NCI-H146 (cell line): Measurements from ENCODE around the gene PHOX2B.
"Not testable (repeated sequence)": the region's sequence is repeated elsewhere in the genome, so short reads cannot be mapped to it uniquely, and the experiment has no call there.

Experiments used
- DNase-seq: peaks from one replicate; lab custom pipeline; 2025; lab: John Stamatoyannopoulos, UW

Gene PHOX2B

DNA sequence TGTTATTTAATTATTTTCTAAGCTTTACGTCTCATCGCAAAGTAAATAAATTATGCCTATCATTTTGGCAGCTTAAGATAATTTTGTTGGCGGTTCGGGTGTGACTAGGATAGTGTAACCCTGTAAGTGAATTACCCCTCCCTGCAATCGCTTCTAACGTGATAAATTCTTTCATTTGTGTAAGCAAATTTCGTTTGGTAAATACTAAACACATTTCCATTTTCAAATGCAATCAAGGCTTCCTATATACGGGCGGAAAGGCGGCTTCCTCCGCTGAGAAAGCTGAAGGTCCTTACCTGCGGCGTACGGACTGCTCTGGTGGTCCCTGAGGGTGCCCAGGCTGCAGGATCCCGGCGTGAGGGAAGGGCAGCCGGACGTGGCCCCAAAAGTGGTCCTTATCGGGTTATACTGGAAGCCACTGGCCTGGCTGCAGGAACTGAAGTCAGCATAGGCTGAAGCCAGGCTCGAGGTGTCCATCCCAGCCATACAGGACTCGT, 403 bp downstream of the PHOX2B start:
- DNase-seq: no peak

DNA sequence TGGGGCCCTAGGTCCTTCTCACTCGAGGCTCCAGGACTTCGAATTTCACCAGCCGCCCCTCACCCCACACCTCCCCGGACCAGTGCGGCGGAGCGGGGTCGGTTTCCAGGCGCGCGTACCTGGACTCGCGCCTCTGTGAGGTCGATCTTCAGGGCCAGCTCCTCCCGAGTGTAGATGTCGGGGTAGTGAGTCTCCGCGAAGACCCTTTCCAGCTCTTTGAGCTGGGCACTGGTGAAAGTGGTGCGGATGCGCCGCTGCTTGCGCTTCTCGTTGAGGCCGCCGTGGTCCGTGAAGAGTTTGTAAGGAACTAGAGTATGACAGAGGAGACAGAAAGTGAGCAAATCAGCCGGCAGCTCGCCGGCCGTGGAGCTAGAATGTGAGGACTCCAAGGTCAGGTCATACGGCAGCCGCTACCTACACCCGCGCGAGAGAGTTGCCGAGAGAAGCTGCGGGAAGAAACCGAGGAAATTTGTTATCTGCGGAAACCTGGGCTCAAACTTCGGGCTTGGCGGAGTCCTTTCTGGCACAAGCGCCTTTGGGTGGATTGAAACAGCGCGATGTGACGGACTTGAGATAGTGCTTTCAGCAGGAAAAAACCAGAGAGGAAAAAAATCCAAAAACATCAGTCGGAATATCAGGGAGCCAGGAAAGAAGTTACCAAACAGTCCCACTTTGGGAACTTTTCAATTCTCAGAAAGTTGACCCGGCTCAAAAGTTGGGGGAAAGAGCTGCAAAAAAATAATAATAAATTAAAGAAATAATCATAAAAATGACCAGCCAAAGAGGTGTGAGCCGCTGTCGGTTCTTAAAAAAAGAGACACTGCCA, 1.1 kb downstream of the PHOX2B start:
- DNase-seq: no peak

DNA sequence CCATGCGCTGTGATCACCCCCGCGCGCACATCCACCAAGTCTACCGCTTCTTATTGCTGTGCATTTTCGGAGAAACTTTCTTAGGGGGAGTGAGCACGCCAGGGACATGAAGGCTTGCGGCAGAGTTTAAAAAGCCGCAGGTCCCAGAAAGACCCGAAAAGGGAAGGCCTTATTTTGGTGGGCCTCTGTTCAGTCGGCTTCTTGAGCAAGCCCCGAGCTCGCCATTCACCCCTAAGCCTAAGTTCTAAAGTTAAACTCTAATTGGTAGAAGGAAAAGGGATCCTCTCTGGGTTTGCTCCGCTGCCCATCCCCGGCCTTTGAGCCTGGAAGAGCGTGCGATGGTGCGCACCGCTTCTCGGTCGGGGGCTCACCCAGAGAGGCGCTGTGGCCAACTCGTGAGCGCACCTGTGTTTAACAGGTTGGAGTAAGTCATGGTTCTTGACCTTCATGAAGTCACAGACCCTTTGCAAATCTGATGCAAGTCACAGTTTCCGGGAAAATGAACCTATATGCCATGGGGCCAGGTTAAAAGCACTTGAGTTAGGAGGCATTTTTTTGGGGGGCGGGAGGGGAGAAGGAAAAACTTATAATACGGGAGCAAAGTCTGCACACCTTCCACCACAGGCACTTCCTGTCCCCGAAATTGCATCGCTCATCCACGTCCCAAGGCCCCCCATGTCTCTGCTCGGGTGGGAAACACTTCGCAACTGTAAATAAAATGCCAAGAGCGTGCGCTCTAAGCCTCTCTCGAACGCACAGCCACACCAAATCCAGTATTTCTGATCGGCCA, 1.9 kb downstream of the PHOX2B start:
- no peak for DNase-seq

DNA sequence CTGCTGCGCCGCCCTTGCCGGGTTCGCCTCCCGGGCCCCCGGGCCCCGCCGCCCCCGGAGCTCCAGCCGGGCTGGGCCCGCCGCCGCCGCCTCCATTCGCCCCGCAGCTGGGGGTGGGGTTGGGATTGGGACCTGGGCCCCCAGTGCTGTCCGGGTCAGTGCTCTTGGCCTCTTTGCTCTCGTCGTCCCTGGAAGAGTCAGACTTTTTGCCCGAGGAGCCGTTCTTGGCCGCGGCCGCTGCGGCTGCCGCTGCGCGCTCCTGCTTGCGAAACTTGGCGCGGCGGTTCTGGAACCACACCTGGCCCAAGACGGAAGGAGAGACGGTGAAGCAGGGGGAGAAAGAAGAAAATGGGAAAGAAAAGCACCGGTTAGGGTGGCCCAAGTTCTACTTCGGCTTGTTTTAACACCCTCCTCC, 2.5 kb downstream of the PHOX2B start:
- no peak for DNase-seq

DNA sequence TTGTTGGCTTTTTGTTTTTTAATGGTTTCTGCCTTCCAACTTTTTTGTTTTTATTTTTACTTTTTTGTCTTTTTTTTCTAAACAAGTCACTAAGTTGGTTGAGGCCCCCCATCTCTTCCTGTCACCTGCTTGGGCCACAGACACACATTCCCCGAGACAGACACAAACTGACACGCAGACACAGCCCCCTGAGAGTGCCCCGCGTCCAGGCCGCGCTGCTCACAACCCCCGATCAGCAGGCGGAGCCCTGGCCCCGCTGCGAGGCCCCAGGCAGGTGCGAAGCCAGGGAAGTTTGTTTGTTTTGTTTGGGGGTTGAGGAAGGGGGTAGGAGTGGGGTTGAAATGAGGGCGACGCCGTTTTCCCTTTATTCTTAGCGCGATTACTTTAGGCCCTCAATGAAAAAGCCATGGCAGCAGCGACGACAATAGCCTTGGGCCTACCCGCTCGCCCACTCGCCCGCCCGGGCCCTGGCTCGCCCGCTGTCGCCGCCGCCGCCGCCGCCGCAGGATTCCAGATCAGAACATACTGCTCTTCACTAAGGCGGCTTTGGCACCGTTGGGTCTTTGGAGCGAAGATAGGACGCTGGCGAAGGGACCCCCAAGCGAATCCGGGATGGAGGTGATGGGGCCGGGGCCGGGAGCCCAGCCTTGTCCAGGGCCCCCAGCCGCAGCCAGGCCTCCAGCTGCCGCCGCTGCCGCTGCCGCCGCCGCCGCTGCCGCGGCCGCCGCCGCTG, 3.1 kb downstream of the PHOX2B start:
- DNase-seq: no peak

DNA sequence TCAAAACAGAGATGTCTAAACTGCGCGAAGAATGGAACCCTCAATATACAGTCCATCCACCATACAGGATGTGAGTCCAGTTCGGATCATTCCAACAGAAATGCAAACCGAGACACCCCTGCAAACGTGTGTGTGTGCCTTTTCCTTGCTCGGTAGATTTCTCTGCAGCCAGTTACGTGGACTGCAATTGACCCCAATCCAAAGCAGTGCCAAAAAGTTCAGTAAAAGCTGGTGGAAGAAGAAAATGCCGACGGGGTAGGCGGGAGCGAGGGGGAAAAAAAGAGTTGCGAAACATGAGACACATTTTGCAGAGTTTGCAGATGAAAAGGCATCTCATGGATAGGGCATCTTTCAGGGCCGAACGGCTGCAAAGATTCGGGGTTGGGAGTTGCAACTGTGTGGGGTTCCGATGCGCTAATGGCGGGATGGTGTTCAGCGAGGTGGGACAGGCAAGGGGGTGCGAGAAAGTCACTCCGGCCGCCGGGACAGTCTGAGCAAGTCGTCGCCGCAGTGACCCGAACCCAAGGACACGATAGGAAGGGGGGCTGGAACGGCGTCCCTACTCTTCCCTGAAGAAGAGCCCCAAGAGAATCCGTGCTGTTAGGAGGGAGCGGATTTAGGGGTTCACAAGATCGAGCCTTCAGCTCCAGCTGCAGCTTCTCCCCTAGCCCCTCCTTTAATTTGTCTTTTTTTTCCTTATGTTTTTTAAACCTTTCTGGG, 3.8 kb downstream of the PHOX2B start:
- no peak for DNase-seq

DNA sequence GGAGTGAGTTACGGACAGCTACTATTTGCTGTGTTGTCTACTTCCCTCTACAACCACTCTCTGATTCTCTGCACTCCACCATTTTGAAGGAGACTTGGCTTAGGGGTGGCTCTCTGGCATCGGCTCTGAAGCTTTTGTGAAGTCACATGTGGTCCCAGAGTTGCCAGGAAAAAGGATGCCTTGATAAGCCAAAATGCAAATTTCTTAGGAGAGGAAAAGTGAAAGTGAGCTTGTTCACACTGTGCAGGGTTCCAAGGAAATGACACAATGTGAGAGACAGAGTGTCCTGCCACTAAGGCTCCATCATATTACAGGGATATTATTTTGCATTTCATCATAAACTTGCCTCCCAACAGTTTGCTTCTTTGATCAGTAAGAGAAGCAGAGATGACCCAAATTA, 7.2 kb downstream of the PHOX2B start:
- no peak for DNase-seq

DNA sequence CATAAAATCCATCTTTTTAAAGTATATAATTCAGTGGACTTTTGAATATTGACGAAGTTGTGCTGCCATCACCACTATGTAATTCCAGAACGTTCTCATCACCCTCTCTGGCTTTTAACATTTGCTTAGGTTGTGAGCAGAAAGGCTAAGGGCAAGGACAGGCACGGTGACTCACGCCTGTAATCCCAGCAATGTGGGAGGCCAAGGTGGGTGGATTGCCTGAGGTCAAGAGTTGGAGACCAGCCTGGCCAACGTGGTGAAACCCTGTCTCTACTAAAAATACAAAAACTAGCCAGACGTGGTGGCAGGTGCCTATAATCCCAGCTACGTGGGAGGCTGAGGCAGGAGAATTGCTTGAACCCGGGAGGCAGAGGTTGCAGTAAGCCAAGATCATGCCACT, 11.0 kb downstream of the PHOX2B start:
- not testable (repeated sequence) for DNase-seq

DNA sequence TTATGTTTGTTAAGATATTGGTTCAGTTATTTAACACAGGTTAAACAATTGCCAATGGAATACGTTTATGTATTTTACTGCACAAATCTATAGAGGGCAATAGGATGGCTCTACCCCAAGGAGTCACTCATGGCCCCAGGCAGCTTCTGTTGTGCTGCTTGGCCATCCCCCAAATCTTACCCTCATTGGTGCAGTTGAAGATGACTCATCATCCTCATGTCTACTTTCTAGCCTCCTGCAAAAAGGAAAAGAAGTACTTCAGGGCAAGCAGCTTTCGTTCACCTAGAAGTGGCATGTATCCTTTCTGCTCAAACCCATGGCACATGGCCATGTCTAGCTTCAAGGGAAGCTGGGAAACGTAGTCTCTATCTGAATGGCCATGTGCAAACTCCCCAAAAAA, 14.2 kb downstream of the PHOX2B start:
- no peak for DNase-seq

DNA sequence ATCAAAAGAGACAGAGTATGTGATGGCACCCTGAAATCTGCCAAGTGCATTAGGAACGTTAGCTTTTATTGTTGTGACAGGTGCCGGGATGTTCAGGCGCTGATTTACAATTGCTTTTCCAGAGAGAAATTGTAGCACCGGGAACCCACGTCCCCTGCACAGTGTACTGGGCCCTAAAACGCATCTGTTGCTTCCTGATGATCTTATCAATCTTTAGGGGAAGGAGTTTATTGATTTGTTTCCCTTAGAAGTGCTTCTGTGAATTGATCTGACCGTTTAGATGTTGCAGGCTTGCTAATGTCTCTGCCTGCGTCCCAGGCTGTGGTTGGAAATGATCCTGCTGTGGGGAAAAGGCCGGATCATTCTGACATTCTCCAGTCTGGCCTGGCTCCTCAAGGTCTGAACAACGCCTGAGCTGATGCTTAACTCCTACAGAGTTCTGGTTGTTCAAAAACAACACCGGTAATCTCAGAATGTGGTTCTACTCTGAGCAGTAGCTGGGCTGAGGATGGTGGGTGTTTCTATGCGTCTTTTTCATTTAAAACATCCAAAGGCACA, 16.9 kb downstream of the PHOX2B start:
- DNase-seq: no peak

DNA sequence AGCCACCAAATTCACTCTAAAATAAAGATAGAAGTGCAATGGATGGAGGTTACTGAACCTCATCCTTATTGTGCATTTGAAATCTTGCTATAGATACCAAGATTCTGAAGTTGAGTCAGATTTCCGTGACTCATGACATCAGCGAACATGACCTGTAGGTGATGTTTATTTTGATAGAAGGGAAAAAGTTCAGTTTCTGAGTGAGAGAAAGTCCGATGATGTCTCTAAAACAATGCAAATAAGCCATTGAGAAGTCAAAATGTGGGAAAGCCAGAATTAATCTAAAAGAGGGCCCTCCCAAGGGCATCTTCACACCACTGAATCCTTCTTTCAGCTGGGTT, 20.0 kb downstream of the PHOX2B start:
- DNase-seq: no peak

DNA sequence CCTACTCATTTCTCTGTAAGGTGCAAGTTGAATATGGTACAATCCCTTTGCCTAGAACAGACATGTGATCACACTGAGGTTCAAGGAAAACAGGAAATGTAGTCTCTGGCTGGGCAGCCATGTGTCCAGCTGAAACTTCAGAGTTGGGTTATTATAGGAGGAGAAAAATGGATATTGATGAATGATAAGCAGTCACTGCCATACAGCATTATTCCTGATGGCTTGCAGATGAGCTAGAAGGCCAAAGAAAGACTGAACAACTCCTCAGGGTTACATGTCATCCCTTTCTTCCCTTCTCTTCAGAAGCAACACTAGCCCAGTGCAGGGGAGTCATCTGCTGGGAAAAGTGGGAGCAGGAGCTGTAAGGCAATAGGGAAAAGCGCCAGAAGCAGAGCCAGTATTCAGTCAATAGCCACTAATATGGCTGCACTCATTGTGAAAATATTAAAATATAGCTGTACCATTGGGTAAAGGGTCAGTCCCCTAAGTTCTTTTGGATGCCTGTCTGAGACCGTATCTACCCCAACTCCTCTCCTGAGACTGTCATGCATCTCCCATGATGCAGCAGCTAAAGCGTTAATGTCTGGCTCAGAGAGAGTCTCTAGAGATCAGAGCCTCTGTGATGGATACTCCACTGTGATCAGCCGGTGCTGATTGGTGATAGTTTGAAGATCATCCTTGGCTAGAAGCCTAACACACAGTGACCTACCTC, 20.5 kb downstream of the PHOX2B start:
- DNase-seq: no peak

DNA sequence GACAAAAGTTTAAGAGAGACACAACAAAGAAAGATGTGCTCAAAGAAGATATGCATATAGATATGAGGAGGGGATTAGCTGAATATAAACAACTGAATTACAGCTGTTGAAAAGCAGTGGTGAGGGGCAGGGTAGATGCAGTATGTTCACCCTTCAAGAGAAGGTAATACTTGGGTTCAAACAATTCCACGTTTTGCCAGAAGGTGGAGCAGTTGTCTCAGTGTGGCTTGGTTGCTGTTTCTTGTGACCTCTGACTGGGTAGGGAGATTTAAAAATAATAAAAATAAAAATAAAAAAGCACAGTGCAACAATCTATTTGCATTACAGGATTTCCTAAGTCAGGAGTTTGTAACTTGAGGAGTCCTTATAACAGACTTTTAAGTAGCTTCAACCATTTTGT, 23.3 kb downstream of the PHOX2B start:
- no peak for DNase-seq

DNA sequence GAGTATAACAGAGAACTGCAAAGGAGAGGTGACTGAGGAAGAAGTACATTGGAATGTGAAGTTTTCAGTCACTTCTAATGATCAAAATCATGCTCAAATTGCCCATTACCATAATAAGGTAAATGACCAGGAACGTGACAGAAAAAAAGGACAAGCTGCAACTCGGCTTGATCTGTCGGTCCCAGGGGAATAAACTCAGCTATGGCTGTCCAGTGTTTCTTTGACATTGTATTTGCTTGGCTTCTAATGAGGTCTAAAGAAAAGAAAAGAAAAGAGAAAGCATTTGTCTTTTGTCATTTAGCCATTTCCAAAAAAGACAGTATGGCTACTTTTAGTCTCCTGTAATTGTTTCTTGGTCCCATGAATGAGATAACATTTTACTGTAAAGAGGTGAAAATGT, 25.2 kb downstream of the PHOX2B start:
- no peak for DNase-seq

DNA sequence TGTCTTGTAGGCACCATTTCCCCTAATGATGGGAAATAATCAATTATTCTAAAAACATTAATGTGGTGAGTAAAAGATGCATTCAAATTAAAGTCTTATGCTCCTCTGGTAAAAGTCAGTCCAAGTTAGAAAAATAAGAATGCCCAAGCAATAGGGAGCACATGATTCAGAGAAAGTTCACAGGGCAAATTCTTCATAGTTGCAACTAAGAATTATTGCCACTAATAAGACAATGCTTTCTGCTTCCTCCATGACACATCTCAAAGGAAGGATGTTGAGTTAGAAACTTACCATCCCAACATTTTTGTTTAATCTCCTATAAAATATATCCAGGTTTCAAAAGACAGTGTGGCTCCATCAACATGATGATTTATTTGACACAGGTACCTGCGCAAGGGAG, 26.3 kb downstream of the PHOX2B start:
- no peak for DNase-seq

DNA sequence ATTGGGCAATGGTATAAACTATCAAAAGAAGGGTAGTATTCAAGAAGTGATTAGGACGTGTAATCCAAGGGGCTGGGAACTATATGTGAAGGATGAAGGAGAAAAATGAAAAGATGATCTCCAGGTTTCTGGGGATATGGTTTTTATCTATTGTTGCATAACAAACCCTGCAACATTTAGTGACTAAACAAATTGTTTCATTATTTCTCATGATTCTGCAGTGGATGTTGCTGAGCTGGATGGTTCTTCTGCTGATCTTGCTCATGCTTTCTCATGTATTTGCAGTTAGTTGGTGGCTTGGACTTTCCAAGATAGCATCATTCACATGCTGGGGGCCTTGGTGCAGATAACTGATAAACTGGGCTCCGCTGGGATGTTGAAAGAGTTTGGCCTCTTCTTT, 29.1 kb downstream of the PHOX2B start:
- DNase-seq: no peak

DNA sequence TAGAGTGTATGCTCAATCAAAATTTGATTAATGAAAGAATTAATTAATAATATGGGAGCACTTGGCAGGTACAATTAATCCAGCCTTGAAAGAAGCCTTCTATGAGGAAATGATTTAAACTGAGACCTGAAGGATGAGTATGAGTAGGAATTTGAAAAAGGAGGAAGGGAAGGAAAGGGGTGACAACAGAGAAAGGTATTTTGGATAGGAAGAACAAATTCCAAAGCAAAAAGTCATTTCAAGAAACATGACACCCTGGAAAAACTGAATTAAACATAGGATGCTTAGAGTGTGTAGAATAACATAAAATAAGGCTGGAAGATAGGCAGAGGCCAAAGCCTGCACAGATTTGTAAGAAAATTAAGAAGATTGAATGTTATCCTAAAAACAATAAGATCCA, 29.6 kb downstream of the PHOX2B start:
- no peak for DNase-seq

DNA sequence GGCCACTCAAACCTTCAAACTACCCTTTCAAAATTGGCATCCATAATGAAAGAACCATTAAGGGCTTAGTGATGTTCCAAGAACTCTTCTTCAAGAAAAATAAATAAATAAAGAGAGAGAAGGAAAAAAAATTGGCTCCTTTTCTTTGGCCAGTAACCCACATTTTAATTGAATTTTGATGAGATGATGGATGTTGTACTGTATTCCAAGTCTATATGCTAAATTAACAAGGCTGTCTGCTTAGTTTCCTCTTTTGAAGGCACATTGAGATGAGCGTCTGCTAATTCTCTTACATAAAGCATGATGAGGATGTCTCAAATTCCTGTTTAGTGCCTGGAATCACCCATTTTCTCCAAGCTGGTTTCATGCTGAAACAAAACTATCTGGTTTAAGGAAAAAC, 33.4 kb downstream of the PHOX2B start:
- DNase-seq: no peak

DNA sequence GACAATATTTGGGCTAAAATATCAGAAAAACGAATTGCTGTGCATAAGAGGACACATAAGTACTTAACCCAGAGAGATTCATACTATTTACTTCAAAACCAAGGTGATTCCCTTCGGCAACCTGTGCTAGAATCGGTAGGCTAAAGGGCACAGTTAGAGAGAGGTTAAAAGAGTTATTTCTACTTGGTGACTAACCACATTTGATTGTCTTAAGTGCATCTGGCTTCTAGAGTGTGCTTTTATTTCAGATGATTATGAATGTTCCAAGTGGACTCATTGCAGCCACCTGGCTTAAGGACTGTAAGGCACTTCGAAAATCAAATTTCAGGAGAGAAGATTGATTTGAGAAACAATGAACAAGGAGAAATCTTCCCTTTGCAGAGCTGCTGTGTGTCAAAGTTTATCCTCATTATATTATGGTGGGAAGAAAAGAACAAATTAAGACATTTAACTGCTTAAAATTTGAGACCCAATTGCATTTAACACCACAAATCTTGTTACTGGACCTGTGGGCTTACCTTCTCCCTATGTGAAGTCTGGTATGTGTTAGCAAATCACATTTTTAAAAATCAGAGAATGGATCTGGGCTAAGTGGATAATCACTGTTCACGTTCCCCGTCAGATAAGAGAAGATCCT, 34.0 kb downstream of the PHOX2B start:
- DNase-seq: no peak

DNA sequence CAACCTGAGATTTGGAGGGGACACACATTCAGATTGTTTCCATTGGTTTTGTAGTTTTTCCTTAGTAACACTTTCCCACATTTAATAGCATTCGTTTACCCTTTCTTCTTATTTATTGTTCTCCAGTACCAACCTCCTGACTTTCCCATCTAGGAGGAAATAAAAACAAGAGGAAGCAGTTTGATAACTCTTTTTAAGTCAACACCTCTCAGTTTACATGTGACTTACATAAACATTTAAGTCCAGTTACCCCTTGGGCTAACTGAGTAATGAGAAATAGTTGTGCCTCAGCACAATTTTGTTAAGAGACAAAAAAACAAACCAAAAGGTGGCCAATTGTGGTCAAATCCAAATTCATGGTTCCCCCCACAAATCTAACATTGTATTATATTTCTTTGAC, 34.8 kb downstream of the PHOX2B start:
- no peak for DNase-seq

DNA sequence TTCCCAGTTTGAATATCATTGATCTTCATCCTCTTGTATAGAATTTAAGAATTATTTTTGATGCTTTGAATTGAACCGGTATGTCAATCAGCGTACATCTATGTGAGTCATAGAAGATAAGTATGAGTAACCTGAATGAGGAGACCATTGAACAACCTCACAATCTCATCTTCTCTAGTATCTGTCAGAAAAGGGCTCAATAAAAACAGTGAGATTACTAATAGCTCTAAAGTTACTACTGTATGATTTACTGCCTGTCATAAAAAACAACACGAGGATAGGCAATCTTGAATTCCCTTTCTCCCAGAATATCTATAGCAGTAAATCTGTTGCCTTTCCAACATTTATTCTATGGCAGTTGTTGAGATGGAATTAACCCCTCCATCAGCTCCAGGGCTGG, 36.1 kb downstream of the PHOX2B start:
- DNase-seq: no peak
